Pancreas (tissue), 10 donors: ENCODE results near the gene SUCLG2. TPM values are rescaled to one million over a fixed set of nuclear protein-coding genes. Genes with fewer than 3 reads are reported as not detected.

Experiments
- ATAC-seq, 4 donors: fragments of 200-7000 bp; cut with Tn5 transposase; one replicate each; pipeline versions ENCODE4 v1.8.0 to v1.9.1; 2020; ENCODE audit warnings: mild to moderate bottlenecking in 4 of 4, moderate library complexity in 4 of 4
- DNase-seq, 6 donors: peaks; one replicate each; pipeline ENCODE4 v3.0.0-alpha.2; 2020
- FAIRE-seq: peaks from 2 replicates; lab custom pipeline; 2012; peaks lifted over from hg19 to GRCh38; lab: Jason Lieb, UNC
- H3K27ac ChIP-seq, 4 donors: fragments of 200-600 bp; sonication (generic); 1 replicate in 3 of 4; 2 replicates in 1 of 4; pipeline versions ENCODE4 v1.5.0 to v1.8.0; 2020
- H3K27me3 ChIP-seq, 4 donors: fragments of 200-600 bp; one replicate each; pipeline ENCODE4 v1.8.0; 2021
- H3K36me3 ChIP-seq, 3 donors: fragments of 200-600 bp; sonication (generic) in 1 of 3; one replicate each; pipeline versions ENCODE4 v1.5.0 to v1.8.0; 2020 to 2021
- H3K4me1 ChIP-seq, 3 donors: fragments of 200-600 bp; one replicate each; pipeline ENCODE4 v1.8.0; 2021
- H3K4me3 ChIP-seq, 4 donors: fragments of 200-600 bp; sonication (generic) in 2 of 4; one replicate each; pipeline versions ENCODE4 v1.5.0 to v1.8.0; 2020 to 2021
- H3K9me3 ChIP-seq, 4 donors: fragments of 200-600 bp; one replicate each; pipeline ENCODE4 v1.8.0; 2021
- CTCF ChIP-seq, 4 donors: fragments of 200-600 bp; sonication (generic) in 3 of 4; IDR thresholded peaks; one replicate each; pipeline versions ENCODE4 v1.5.0 to v1.8.0; 2021; ENCODE audit warnings: antibody characterized with exemption in 4 of 4
- WGBS, 2 donors: extraction: QIAGEN DNeasy Blood & Tissue Kit; methylation state at CpG; one replicate each; pipeline ENCODE4 v1.1.7; 2013; 5-methylcytosine and 5-hydroxymethylcytosine counted together
- intact Hi-C, 3 donors: fragments of 100-400 bp; cut with DNase I; formaldehyde crosslinking; loops; one replicate each; pipeline versions ENCODE4 v1.11.1 to v1.14.2; 2022
- polyA plus RNA-seq, 2 donors: library from polyadenylated mRNA; stranded (reverse); fragments of 200-250 nt; gene quantifications; one replicate each; pipeline ENCODE4 v1.2.3, GENCODE V29; 2013
- total RNA-seq, 6 donors: library from RNA; stranded (reverse); fragmentation: NEBNext Ultra II Directional in 4 of 6; extraction: Animal tissue kit (Norgen Biotek cat#: 25700) in 4 of 6; gene quantifications; one replicate each; pipeline versions ENCODE4 v1.2.1 to v1.2.4, GENCODE V29; 2021 to 2023
- donor health status: healthy with polysubstance abuse.
- donor health status: DM: no; HTN: no; CAD: no; lungs with moderate emphysema.
- donor health status: DM: no; HTN: no; CAD: no.
- donor health status: control.
- donor health status: control.
- donor health status: Bipolar disorder and iron deficiency.
- donor health status: DM: yes; HTN: yes; CAD: no.
- donor health status: DM: no; HTN: no; CAD: no.
- donor health status: DM: no; HTN: no; CAD: no.
- donor health status: DM: yes; HTN: yes; CAD: no.

Gene SUCLG2
- total and polyA plus RNA-seq, 8 donors: 16.4 to 34.4 (median 28.9) TPM

- intact Hi-C loops: no loop called here
- DNase-seq (no peak), FAIRE-seq (no peak), ATAC-seq (no peak)
- Histone ChIP-seq H3K27me3 (no peaks in the 10 kb centered on the region), H3K9me3 (no peaks in the 10 kb centered on the region), H3K4me1 (no peaks in the 10 kb centered on the region), H3K36me3 (no peaks in the 10 kb centered on the region), H3K27ac (no peak overlapping the region), H3K4me3 (no peak overlapping the region)
- WGBS, 2 donors: 56 to 71% methylated on average over 2 of the region's 2 CpGs
- no peak for TF ChIP-seq CTCF (IDR thresholded peaks at IDR 0.05)
Measured at GRCh38 chr3:67327582-67327981, 326.8 kb downstream of the SUCLG2 start.

- WGBS, 2 donors: 81 to 91% methylated on average over 6 of the region's 6 CpGs
- Histone ChIP-seq H3K27ac (no peak overlapping the region), H3K36me3 (no peaks in the 10 kb centered on the region), H3K27me3 (no peaks in the 10 kb centered on the region), H3K9me3 (no peaks in the 10 kb centered on the region), H3K4me1 (no peaks in the 10 kb centered on the region), H3K4me3 (no peak overlapping the region)
- no peak for ATAC-seq
- intact Hi-C loops: no loop called here
- FAIRE-seq: no peak
- no peak for TF ChIP-seq CTCF (IDR thresholded peaks at IDR 0.05)
- DNase-seq: no peak
Measured at GRCh38 chr3:67325231-67325630, 329.2 kb downstream of the SUCLG2 start.
